HL-60 (cell line): ENCODE results near the gene PLAGL1.

ENCODE experiments used
- DNase-seq, 2 experiments: peaks; one replicate each; pipeline ENCODE4 v3.0.0-alpha.2; 2010 to 2020; ENCODE audit warnings: low read depth in 1 of 2, low spot score in 1 of 2
- H3K27ac ChIP-seq: fragments of 250-450 bp; sonication (Bioruptor Pico); replicated peaks from 2 replicates; pipeline ENCODE4 v1.5.1; 2020; ENCODE audit warnings: mild to moderate bottlenecking, moderate library complexity
- H3K27me3 ChIP-seq: fragments of 250-450 bp; sonication (Bioruptor Pico); 2 replicates; pipeline ENCODE4 v1.5.1; 2021; ENCODE audit warnings: mild to moderate bottlenecking, moderate library complexity; ENCODE audit not compliant: insufficient read depth, poor library complexity, severe bottlenecking
- H3K4me3 ChIP-seq: replicated peaks from 2 replicates; pipeline ENCODE4 v1.5.1; 2011; ENCODE audit warnings: mild to moderate bottlenecking, control low read depth, low read length; ENCODE audit not compliant: insufficient read depth
- CTCF ChIP-seq: IDR thresholded peaks from one replicate; pipeline ENCODE4 v1.5.1; 2011; ENCODE audit warnings: low read length, control low read depth, inconsistent platforms; ENCODE audit not compliant: insufficient read depth
- GABPA ChIP-seq: IDR thresholded peaks from 2 replicates; pipeline ENCODE4 v1.6.1; 2012; ENCODE audit warnings: low read depth
- POLR2AphosphoS5 ChIP-seq: IDR thresholded peaks from 2 replicates; pipeline ENCODE4 v1.6.1; 2012; ENCODE audit warnings: low read depth
- REST ChIP-seq: IDR thresholded peaks from 2 replicates; pipeline ENCODE4 v1.6.1; 2012; ENCODE audit warnings: low read depth; ENCODE audit not compliant: insufficient replicate concordance
- SPI1 ChIP-seq: IDR thresholded peaks from 2 replicates; pipeline ENCODE4 v1.6.1; 2012; ENCODE audit warnings: low read depth, mild to moderate bottlenecking, borderline replicate concordance

Gene PLAGL1

DNA sequence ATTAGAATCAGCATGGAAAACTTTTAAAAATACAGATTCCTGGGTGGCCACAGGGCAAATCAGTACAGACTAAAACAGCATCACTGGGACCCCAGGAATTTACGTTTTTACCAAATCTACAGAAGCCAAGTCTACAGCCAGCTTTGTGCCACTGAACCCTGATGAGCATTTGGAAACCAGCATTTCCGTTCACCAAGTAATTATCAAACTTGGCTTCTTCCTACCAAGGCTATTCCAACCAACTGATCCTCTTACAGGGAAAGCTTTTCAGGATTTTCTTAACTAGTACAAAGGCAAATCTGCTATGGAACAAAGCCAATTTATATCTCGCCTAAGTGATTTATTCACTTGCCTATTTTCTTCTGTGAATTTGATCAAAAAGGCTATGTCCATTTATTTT lies 47.0 kb downstream of the PLAGL1 start:
- TF ChIP-seq SPI1 (no peak), POLR2AphosphoS5 (no peak), GABPA (no peak), REST (no peak), CTCF (no peak)

DNA sequence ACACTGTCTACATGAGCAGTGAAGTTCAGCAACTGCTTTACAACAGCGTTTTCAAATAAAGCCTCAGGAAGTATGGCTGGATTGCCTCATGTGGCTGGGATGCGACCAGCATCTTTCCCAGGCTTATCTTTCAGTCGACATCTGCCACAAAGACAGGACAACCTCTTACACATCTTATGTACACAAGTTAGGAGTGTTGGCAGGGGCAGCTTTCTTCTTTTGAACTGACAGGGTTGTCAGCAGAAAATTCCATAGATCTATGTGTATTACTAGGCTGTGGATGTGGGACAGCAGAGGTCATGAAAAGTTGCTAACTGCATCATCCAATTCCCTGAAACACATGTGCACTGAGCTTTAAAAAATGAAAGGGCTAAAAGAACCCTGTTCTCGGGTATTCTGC lies 48.1 kb downstream of the PLAGL1 start:
- no peak for DNase-seq
- Histone ChIP-seq H3K27ac (no peak overlapping the region), H3K27me3 (no peaks in the 10 kb centered on the region), H3K4me3 (no peak overlapping the region)
- TF ChIP-seq CTCF (no peak), REST (no peak), SPI1 (no peak), POLR2AphosphoS5 (no peak), GABPA (no peak)

More for the DNA sequence above, 47.0 kb downstream of the PLAGL1 start:
- Histone ChIP-seq H3K4me3 (no peak overlapping the region), H3K27ac (no peak overlapping the region), H3K27me3 (no peaks in the 10 kb centered on the region)
- DNase-seq, result no peak

- DNase-seq, result no peak
- no peak for TF ChIP-seq CTCF
- no peak for TF ChIP-seq POLR2AphosphoS5
- TF ChIP-seq GABPA, result no peak
- no peak for TF ChIP-seq SPI1
- no peak for TF ChIP-seq REST
- H3K27ac ChIP-seq, result no peak overlapping the region
These were observed 49.1 kb downstream of the PLAGL1 start for GRCh38 chr6:143958839-143959399.

More at GRCh38 chr6:143958839-143959399, 49.1 kb downstream of the PLAGL1 start:
- no peaks in the 10 kb centered on the region for H3K27me3 ChIP-seq
- H3K4me3 ChIP-seq, result no peak overlapping the region
